MM.1S (cell line): ENCODE results near the gene XRCC4.

Experiments used
- DNase-seq: peaks from one replicate; pipeline ENCODE4 v3.0.0-alpha.2; 2015
- H2AFZ ChIP-seq: fragments of 300-600 bp; sonication (generic); 2 replicates; pipeline ENCODE4 v1.6.0; 2016; ENCODE audit warnings: antibody characterized with exemption, low read length
- H3F3A ChIP-seq: fragments of 300-600 bp; sonication (generic); 2 replicates; pipeline ENCODE4 v1.6.1; 2016; ENCODE audit warnings: mild to moderate bottlenecking, antibody characterized with exemption, low read length, moderate library complexity, mixed read lengths; ENCODE audit not compliant: insufficient read depth
- H3K27ac ChIP-seq: fragments of 300-600 bp; sonication (generic); 2 replicates; pipeline ENCODE4 v1.5.1; 2016; ENCODE audit warnings: mild to moderate bottlenecking, low read length
- H3K27me3 ChIP-seq: fragments of 300-600 bp; sonication (generic); replicated peaks from 2 replicates; pipeline ENCODE4 v1.6.0; 2016; ENCODE audit warnings: low read length; ENCODE audit not compliant: insufficient read depth
- H3K36me3 ChIP-seq: fragments of 300-600 bp; sonication (generic); replicated peaks from 2 replicates; pipeline ENCODE4 v1.6.1; 2016; ENCODE audit warnings: mild to moderate bottlenecking, low read length, mixed read lengths; ENCODE audit not compliant: insufficient read depth
- H3K4me1 ChIP-seq: fragments of 300-600 bp; sonication (generic); 2 replicates; pipeline ENCODE4 v1.6.1; 2016; ENCODE audit warnings: low read length, mixed read lengths
- H3K4me2 ChIP-seq: fragments of 300-600 bp; sonication (generic); 2 replicates; pipeline ENCODE4 v1.6.0; 2016; ENCODE audit warnings: low read depth, low read length
- H3K4me3 ChIP-seq: fragments of 300-600 bp; sonication (generic); 2 replicates; pipeline ENCODE4 v1.5.1; 2016; ENCODE audit warnings: low read length, mixed read lengths
- H3K79me2 ChIP-seq: fragments of 300-600 bp; sonication (generic); 2 replicates; pipeline ENCODE4 v1.6.1; 2016; ENCODE audit warnings: mixed run types, low read length, mixed read lengths
- H3K9ac ChIP-seq: fragments of 300-600 bp; sonication (generic); 2 replicates; pipeline ENCODE4 v1.6.1; 2016; ENCODE audit warnings: low read length, mixed read lengths
- H3K9me2 ChIP-seq: fragments of 300-600 bp; sonication (generic); replicated peaks from 2 replicates; pipeline ENCODE4 v1.6.1; 2016; ENCODE audit warnings: mild to moderate bottlenecking, low read length, mixed read lengths; ENCODE audit not compliant: insufficient read depth
- H3K9me3 ChIP-seq: fragments of 300-600 bp; sonication (generic); replicated peaks from 2 replicates; pipeline ENCODE4 v1.6.1; 2016; ENCODE audit warnings: mild to moderate bottlenecking, low read length, mixed read lengths; ENCODE audit not compliant: insufficient read depth
- H4K20me1 ChIP-seq: fragments of 300-600 bp; sonication (generic); 2 replicates; pipeline ENCODE4 v1.6.1; 2016; ENCODE audit warnings: mild to moderate bottlenecking, low read length, moderate library complexity, mixed read lengths; ENCODE audit not compliant: insufficient read depth
- CTCF ChIP-seq: fragments of 300-600 bp; sonication (generic); IDR thresholded peaks from 2 replicates; pipeline ENCODE4 v1.5.1; 2016; ENCODE audit warnings: antibody characterized with exemption, low read length, mixed read lengths
- EZH2 ChIP-seq: fragments of 300-600 bp; sonication (generic); optimal IDR thresholded peaks from 2 replicates; pipeline ENCODE3; 2017; ENCODE audit warnings: low read depth, mild to moderate bottlenecking, antibody characterized with exemption, low read length, mixed read lengths
- EZH2phosphoT487 ChIP-seq: fragments of 300-600 bp; sonication (generic); IDR thresholded peaks from 2 replicates; pipeline ENCODE4 v1.6.1; 2018; ENCODE audit warnings: antibody characterized with exemption, low read length

The XRCC4 gene

DNA sequence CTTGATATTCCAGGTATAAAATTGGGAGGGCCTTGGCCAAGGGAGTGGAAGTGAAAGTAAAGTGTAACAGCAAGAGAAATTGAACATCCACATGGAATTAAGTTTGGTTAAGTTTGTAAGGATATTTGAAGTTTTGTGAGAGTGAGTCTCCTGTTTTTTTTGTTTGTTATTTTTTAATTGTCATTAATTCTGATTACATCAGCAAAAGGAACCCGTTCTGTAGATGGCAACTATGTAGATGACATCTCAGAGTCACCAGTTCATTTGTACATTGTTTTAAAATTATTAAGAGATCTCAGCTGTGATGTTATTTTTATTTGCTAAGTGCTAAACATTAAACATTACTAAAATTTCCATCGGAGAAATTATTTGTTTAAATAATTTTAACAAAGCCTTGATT is 65.2 kb downstream of the XRCC4 start:
- H3K4me1 ChIP-seq = no peaks in the 10 kb centered on the region
- no peak for TF ChIP-seq EZH2phosphoT487
- no peak for TF ChIP-seq CTCF
- no peak for TF ChIP-seq EZH2
- H3K9me3 ChIP-seq = no peaks in the 10 kb centered on the region
- H3K9me2 ChIP-seq = no peaks in the 10 kb centered on the region
- no peaks in the 10 kb centered on the region for H3K36me3 ChIP-seq
- H3K27ac ChIP-seq = no peak overlapping the region
- no peak overlapping the region for H3K9ac ChIP-seq
- H3K4me2 ChIP-seq = no peak overlapping the region
- H2AFZ ChIP-seq = no peak overlapping the region
- H3K4me3 ChIP-seq = no peak overlapping the region
- no peak for DNase-seq
- H4K20me1 ChIP-seq = no peaks in the 10 kb centered on the region
- no peaks in the 10 kb centered on the region for H3K79me2 ChIP-seq
- H3K27me3 ChIP-seq = no peaks in the 10 kb centered on the region
- no peaks in the 10 kb centered on the region for H3F3A ChIP-seq

- Histone ChIP-seq H3K4me3 (no peak overlapping the region), H3K9ac (no peak overlapping the region), H3K4me2 (no peak overlapping the region), H3K4me1 (no peaks in the 10 kb centered on the region), H3K36me3 (no peaks in the 10 kb centered on the region), H3K9me2 (no peaks in the 10 kb centered on the region), H3K79me2 (no peaks in the 10 kb centered on the region), H4K20me1 (no peaks in the 10 kb centered on the region), H3K9me3 (no peaks in the 10 kb centered on the region), H2AFZ (no peak overlapping the region), H3K27ac (no peak overlapping the region), H3K27me3 (no peaks in the 10 kb centered on the region), H3F3A (no peaks in the 10 kb centered on the region)
- DNase-seq = no peak
- TF ChIP-seq EZH2phosphoT487 (no peak), CTCF (no peak), EZH2 (no peak)
Observed at GRCh38 chr5:83145241-83145640, 67.9 kb downstream of the XRCC4 start.

GRCh38 chr5:83145882-83146331 is 68.6 kb downstream of the XRCC4 start:
- no peaks in the 10 kb centered on the region for H3K27me3 ChIP-seq
- no peaks in the 10 kb centered on the region for H4K20me1 ChIP-seq
- H2AFZ ChIP-seq = no peak overlapping the region
- H3K4me1 ChIP-seq = no peaks in the 10 kb centered on the region
- TF ChIP-seq CTCF = no peak
- no peak for TF ChIP-seq EZH2phosphoT487
- TF ChIP-seq EZH2 = no peak
- H3F3A ChIP-seq = no peaks in the 10 kb centered on the region
- H3K36me3 ChIP-seq = no peaks in the 10 kb centered on the region
- no peak for DNase-seq
- no peak overlapping the region for H3K4me3 ChIP-seq
- H3K9ac ChIP-seq = no peak overlapping the region
- no peaks in the 10 kb centered on the region for H3K9me2 ChIP-seq
- no peak overlapping the region for H3K27ac ChIP-seq
- no peaks in the 10 kb centered on the region for H3K9me3 ChIP-seq
- H3K4me2 ChIP-seq = no peak overlapping the region
- H3K79me2 ChIP-seq = no peaks in the 10 kb centered on the region
